ENCODE data around the gene TRIM45.

Gene TRIM45, protein sequence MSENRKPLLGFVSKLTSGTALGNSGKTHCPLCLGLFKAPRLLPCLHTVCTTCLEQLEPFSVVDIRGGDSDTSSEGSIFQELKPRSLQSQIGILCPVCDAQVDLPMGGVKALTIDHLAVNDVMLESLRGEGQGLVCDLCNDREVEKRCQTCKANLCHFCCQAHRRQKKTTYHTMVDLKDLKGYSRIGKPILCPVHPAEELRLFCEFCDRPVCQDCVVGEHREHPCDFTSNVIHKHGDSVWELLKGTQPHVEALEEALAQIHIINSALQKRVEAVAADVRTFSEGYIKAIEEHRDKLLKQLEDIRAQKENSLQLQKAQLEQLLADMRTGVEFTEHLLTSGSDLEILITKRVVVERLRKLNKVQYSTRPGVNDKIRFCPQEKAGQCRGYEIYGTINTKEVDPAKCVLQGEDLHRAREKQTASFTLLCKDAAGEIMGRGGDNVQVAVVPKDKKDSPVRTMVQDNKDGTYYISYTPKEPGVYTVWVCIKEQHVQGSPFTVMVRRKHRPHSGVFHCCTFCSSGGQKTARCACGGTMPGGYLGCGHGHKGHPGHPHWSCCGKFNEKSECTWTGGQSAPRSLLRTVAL

DNA sequence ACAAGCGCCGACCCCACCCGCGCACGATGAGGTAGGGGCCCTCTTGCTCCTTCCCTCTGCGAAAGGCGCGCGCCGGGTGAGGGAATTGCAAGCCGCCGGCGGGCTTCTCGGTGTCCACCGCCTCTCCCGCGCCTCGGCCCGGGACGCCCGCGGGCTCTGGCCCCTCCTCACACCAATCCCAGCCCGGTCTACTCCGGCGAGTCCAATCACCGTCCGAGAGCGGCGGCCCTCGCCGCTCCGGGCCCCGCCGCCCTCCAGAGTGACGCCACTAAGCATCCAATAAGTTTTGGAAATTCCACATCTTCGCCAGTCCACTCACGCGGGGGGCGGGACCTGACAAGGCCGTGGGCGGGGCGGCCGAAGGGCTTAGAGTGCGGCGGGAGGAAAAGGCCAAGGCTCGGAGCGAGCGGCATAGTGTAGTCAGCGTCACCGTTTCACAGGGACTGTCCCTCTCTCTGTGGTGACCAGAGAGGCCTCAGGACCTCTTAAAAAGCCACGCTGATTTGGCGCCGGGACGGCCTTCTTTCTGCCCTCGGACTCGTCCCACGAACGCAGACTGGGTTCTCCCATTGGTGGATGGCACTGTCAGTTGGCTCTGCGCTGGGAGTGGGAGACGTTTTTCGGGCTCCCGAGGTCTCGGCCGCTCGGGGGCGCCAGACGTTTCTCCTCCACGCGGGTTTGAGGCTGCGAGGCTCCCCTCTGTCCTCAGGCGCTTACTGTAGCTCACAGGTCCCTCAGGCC is at the start of gene TRIM45:
Gene TRIM45, minus strand, starts transcription at position 161 of the 741 bp plus-strand sequence. CDS start 548 bp downstream, outside the sequence.
- H3K36me3 ChIP-seq (ENCODE audit: control insufficient read depth in 2 of 2, insufficient read depth in 1 of 2, low read length in 2 of 2) = peaks cover 0 to 16% of the 10 kb centered on the region in 2 experiments; a peak in 1 of 3 replicates
- CTCF ChIA-PET = interaction anchor here (0.5 to 3.0 kb wide), 19 partner anchors 8 to 632 kb away, joined by 3 to 18 read pairs (median 3); no protein-coding TSS in a partner anchor
- no peaks in the 10 kb centered on the region for H3K9me3 ChIP-seq (ENCODE audit: control insufficient read depth, insufficient read depth, low read depth, low read length)
- peak within 1 kb of the TSS; percentile 80 for H3K4me3 ChIP-seq (ENCODE audit: low read depth, low read length)
- H3K27ac ChIP-seq (ENCODE audit: extremely low read depth, low read depth, low read length) = peak within 1 kb of the TSS; percentile 77
- POLR2A ChIA-PET = interaction anchor here (1.3 kb wide), 1 partner anchor 12 kb away, joined by 5 read pairs; no protein-coding TSS in a partner anchor
- no peaks in the 10 kb centered on the region for H3K4me1 ChIP-seq (ENCODE audit: control insufficient read depth, insufficient read depth, low read length)
- TF ChIP-seq ZNF654 (tag by site-specific recombination; IDR thresholded peaks at IDR 0.05; ENCODE audit: low read depth) = peak; percentile 38
- TF ChIP-seq, protein P1, sequence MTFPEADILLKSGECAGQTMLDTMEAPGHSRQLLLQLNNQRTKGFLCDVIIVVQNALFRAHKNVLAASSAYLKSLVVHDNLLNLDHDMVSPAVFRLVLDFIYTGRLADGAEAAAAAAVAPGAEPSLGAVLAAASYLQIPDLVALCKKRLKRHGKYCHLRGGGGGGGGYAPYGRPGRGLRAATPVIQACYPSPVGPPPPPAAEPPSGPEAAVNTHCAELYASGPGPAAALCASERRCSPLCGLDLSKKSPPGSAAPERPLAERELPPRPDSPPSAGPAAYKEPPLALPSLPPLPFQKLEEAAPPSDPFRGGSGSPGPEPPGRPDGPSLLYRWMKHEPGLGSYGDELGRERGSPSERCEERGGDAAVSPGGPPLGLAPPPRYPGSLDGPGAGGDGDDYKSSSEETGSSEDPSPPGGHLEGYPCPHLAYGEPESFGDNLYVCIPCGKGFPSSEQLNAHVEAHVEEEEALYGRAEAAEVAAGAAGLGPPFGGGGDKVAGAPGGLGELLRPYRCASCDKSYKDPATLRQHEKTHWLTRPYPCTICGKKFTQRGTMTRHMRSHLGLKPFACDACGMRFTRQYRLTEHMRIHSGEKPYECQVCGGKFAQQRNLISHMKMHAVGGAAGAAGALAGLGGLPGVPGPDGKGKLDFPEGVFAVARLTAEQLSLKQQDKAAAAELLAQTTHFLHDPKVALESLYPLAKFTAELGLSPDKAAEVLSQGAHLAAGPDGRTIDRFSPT (tag by site-specific recombination; IDR thresholded peaks at IDR 0.05) = no peak
- no peak for TF ChIP-seq ZNF10 (tag by site-specific recombination; IDR thresholded peaks at IDR 0.05)
- TF ChIP-seq ZNF324 (tag by site-specific recombination; IDR thresholded peaks at IDR 0.05) = 0 out of 2 replicates have a peak, but pooled peaks have one; percentile 41
- TF ChIP-seq ZNF214 (tag by site-specific recombination; IDR thresholded peaks at IDR 0.05; ENCODE audit: borderline replicate concordance) = no peak
- TF ChIP-seq ZNF561 (tag by site-specific recombination; IDR thresholded peaks at IDR 0.05; ENCODE audit: borderline replicate concordance) = peak; percentile 89
- peak; percentile 93 for TF ChIP-seq ZNF16 (tag by site-specific recombination; IDR thresholded peaks at IDR 0.05; ENCODE audit: low read depth)
- TF ChIP-seq ZFHX2 (tag by site-specific recombination; conservative IDR thresholded peaks at IDR 0.05) = peak; percentile 87
- no peak for TF ChIP-seq ZFP41 (tag by site-specific recombination; IDR thresholded peaks at IDR 0.05; ENCODE audit: borderline replicate concordance)
- TF ChIP-seq ZNF157 (tag by site-specific recombination; IDR thresholded peaks at IDR 0.05) = no peak
- TF ChIP-seq ZNF2 (tag by site-specific recombination; IDR thresholded peaks at IDR 0.05) = peak; percentile 82
- TF ChIP-seq ZNF132 (tag by site-specific recombination; IDR thresholded peaks at IDR 0.05; ENCODE audit: borderline replicate concordance) = no peak
- peak; percentile 44 for TF ChIP-seq SP7 (tag by site-specific recombination; IDR thresholded peaks at IDR 0.05)
- TF ChIP-seq ZNF837 (tag by site-specific recombination; IDR thresholded peaks at IDR 0.05) = no peak
- TF ChIP-seq ZSCAN16 (tag by site-specific recombination; IDR thresholded peaks at IDR 0.05) = no peak
- peak; percentile 68; the same call in 1 of the 2 replicates for TF ChIP-seq ZNF501 (tag by site-specific recombination; IDR thresholded peaks at IDR 0.05)
- no peak for TF ChIP-seq ZNF19 (tag by site-specific recombination; IDR thresholded peaks at IDR 0.05; ENCODE audit: low read depth)
- no peak for TF ChIP-seq ZNF768 (tag by site-specific recombination; IDR thresholded peaks at IDR 0.05)
- peak; percentile 80 for TF ChIP-seq ZBTB8A (tag by site-specific recombination; IDR thresholded peaks at IDR 0.05)
- TF ChIP-seq GLI2 (tag by site-specific recombination; IDR thresholded peaks at IDR 0.05; ENCODE audit: borderline replicate concordance, low read depth) = no peak
- TF ChIP-seq, protein P2, sequence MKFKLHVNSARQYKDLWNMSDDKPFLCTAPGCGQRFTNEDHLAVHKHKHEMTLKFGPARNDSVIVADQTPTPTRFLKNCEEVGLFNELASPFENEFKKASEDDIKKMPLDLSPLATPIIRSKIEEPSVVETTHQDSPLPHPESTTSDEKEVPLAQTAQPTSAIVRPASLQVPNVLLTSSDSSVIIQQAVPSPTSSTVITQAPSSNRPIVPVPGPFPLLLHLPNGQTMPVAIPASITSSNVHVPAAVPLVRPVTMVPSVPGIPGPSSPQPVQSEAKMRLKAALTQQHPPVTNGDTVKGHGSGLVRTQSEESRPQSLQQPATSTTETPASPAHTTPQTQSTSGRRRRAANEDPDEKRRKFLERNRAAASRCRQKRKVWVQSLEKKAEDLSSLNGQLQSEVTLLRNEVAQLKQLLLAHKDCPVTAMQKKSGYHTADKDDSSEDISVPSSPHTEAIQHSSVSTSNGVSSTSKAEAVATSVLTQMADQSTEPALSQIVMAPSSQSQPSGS (tag by site-specific recombination; IDR thresholded peaks at IDR 0.05; ENCODE audit: low read depth) = no peak
- peak; percentile 60 for TF ChIP-seq KLF9 (tag by site-specific recombination; IDR thresholded peaks at IDR 0.05; ENCODE audit: low read depth)
- no peak for TF ChIP-seq MYNN (tag by site-specific recombination; IDR thresholded peaks at IDR 0.05; ENCODE audit: borderline replicate concordance)
- TF ChIP-seq, protein P3, sequence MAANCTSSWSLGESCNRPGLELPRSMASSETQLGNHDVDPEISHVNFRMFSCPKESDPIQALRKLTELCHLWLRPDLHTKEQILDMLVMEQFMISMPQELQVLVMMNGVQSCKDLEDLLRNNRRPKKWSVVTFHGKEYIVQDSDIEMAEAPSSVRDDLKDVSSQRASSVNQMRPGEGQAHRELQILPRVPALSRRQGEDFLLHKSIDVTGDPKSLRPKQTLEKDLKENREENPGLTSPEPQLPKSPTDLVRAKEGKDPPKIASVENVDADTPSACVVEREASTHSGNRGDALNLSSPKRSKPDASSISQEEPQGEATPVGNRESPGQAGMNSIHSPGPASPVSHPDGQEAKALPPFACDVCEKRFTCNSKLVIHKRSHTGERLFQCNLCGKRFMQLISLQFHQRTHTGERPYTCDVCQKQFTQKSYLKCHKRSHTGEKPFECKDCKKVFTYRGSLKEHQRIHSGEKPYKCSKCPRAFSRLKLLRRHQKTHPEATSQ (tag by site-specific recombination; IDR thresholded peaks at IDR 0.05) = 0 out of 2 replicates have a peak, but pooled peaks have one; percentile 59
- TF ChIP-seq ZNF350 (tag by site-specific recombination; IDR thresholded peaks at IDR 0.05) = no peak
- no peak; the same call in 1 of the 2 replicates for TF ChIP-seq ZNF610 (tag by site-specific recombination; IDR thresholded peaks at IDR 0.05; ENCODE audit: borderline replicate concordance)
- TF ChIP-seq, protein P4, sequence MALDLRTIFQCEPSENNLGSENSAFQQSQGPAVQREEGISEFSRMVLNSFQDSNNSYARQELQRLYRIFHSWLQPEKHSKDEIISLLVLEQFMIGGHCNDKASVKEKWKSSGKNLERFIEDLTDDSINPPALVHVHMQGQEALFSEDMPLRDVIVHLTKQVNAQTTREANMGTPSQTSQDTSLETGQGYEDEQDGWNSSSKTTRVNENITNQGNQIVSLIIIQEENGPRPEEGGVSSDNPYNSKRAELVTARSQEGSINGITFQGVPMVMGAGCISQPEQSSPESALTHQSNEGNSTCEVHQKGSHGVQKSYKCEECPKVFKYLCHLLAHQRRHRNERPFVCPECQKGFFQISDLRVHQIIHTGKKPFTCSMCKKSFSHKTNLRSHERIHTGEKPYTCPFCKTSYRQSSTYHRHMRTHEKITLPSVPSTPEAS (tag by site-specific recombination; IDR thresholded peaks at IDR 0.05) = no peak
- TF ChIP-seq ZNF830 (tag by site-specific recombination; IDR thresholded peaks at IDR 0.05; ENCODE audit: low read depth) = no peak
